NCI-H128 (cell line): ENCODE data around the gene FFAR3.

Experiments used
- DNase-seq: peaks from one replicate; lab custom pipeline; 2025; ENCODE audit not compliant: unreplicated experiment; lab: John Stamatoyannopoulos, UW

The FFAR3 gene

GRCh38 chr19:35330475-35330874, 27.8 kb upstream of the FFAR3 start:
- no peak for DNase-seq

GRCh38 chr19:35331551-35332214, 26.6 kb upstream of the FFAR3 start:
- no peak for DNase-seq

GRCh38 chr19:35332817-35333216, 25.4 kb upstream of the FFAR3 start:
- no peak for DNase-seq

GRCh38 chr19:35334144-35334753, 24.0 kb upstream of the FFAR3 start:
- no peak for DNase-seq

- no peak for DNase-seq
These were observed 21.9 kb upstream of the FFAR3 start for GRCh38 chr19:35336166-35336955.

- DNase-seq, result no peak
These were observed 20.9 kb upstream of the FFAR3 start for GRCh38 chr19:35337097-35337983.

- DNase-seq, result no peak
These were observed 20.3 kb upstream of the FFAR3 start for GRCh38 chr19:35337984-35338296.

- no peak for DNase-seq
These were observed 17.8 kb upstream of the FFAR3 start for GRCh38 chr19:35340431-35340830.

- no peak for DNase-seq
These were observed 17.3 kb upstream of the FFAR3 start for GRCh38 chr19:35341006-35341405.

GRCh38 chr19:35341565-35342225, 16.6 kb upstream of the FFAR3 start:
- DNase-seq, result no peak

- DNase-seq, result no peak
These were observed 15.8 kb upstream of the FFAR3 start for GRCh38 chr19:35342430-35342829.

- no peak for DNase-seq
These were observed 13.7 kb upstream of the FFAR3 start for GRCh38 chr19:35344511-35345031.

- no peak for DNase-seq
These were observed 12.6 kb upstream of the FFAR3 start for GRCh38 chr19:35345671-35346111.

GRCh38 chr19:35346193-35347052, 11.8 kb upstream of the FFAR3 start:
- no peak for DNase-seq

GRCh38 chr19:35347171-35347929, 10.9 kb upstream of the FFAR3 start, which contains the start of gene FFAR1:
FFAR1 (plus strand) TSS chr19:35347902; CDS start chr19:35351552, 3,650 bp downstream.
- DNase-seq, result no peak

- no peak for DNase-seq
These were observed 10.3 kb upstream of the FFAR3 start for GRCh38 chr19:35347930-35348298.

GRCh38 chr19:35348911-35349611, 9.2 kb upstream of the FFAR3 start:
- no peak for DNase-seq
